HG03575 (cell line): Measurements from ENCODE around the gene ADI1.
"Not testable (repeated sequence)": the region's sequence is repeated elsewhere in the genome, so short reads cannot be mapped to it uniquely, and the experiment has no call there.

ENCODE experiments used
- ATAC-seq: cut with Tn5 transposase; IDR thresholded peaks from one replicate; pipeline ENCODE4 v1.9.1; 2021; ENCODE audit not compliant: unreplicated experiment, insufficient number of reproducible peaks, low FRiP score; ENCODE audit errors: extremely low read depth

Gene ADI1

DNA sequence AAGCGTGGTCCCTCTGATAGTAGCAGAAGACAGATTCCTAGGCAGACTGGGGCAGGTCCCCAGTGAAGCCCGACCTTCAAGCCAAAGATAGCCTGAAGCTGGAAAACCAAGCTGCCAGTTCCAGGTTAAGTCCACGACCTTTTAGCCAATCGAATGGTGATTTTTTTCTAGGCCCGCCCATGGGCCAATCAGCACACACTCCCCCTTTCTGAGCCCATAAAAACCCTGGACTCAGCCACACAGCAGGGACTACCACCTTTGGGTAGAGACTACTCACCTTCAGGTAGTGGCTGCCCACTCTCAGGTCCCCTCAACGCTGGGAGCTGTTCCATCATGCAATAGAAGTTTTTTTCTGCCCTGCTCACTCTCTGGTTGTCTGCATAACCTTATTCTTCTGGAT is 14.5 kb upstream of the ADI1 start:
- ATAC-seq = no peak

GRCh38 chr2:3532941-3533340 is 13.6 kb upstream of the ADI1 start:
- no peak for ATAC-seq

GRCh38 chr2:3529316-3530025 is 10.1 kb upstream of the ADI1 start:
- no peak for ATAC-seq

DNA sequence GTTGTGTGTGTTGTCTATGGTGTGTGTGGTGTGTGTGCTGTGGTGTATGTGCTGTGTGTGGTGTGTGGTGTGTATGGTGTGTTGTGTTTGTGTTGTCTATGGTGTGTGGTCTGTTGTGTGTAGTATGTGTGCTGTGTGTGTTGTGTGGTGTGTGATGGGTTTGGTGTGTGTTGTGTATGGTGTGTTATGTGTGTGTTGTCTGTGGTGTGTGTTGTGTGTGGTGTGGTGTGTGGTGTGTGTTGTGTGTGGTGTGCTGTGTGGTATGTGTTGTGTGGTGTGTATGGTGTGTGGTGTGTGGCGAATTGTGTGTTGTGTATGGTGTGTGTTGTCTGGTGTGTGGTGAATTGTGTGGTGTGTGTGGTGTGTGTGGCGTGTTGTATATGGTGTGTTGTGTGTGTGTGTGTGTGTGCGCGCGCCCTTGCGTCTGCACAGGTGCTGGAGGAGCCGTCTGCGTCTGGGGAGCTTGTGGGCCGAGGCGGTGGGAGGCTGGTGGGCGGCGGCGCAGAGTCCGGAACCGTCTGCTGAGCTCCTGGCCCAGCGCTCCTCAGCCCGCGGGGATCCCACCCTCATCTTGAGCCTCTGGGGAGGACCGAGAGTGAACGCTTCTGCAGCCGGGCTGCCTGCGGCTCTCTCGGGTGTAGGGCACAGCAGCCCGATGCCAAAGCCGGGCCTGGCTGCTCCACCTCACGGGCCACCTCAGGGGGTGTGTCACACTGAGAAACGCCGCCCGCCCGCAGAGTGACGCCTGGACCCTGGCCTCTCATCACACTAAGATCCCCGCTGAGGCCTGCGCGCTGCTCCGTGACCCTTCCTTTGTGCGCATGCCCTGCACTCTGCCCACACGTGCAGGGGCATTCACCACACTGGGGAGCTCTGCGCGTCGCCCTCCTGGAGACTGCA is 8.8 kb upstream of the ADI1 start:
- no peak for ATAC-seq

- ATAC-seq = no peak
These were observed 7.5 kb upstream of the ADI1 start for GRCh38 chr2:3526871-3527270.

DNA sequence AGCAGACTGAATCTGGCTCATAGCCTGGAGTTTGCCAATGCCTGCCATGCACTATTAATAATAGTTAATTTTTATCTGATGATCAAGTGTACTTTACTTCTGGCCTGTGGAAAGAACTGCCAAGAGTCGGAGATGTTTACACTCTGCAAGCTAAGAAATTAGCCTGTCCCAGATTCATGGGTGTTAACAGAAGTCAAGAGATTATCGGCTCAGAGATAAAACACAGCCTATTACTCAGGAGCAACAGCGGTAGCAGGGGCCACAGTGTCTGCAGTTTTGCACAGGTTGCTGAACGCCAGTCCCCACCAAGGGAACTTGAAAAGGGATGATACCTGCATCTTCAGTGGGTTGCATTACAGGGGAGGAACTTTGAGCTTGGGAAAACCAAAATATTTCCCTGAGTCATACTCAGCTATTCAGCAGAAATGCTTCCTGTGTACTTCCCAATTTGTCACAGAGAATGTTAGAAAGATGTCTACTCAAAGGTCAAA is 4.3 kb upstream of the ADI1 start:
- ATAC-seq = no peak

- no peak for ATAC-seq
These were observed 3.7 kb upstream of the ADI1 start for GRCh38 chr2:3522961-3523421.

GRCh38 chr2:3520591-3520990 is 1.3 kb upstream of the ADI1 start:
- ATAC-seq = no peak

DNA sequence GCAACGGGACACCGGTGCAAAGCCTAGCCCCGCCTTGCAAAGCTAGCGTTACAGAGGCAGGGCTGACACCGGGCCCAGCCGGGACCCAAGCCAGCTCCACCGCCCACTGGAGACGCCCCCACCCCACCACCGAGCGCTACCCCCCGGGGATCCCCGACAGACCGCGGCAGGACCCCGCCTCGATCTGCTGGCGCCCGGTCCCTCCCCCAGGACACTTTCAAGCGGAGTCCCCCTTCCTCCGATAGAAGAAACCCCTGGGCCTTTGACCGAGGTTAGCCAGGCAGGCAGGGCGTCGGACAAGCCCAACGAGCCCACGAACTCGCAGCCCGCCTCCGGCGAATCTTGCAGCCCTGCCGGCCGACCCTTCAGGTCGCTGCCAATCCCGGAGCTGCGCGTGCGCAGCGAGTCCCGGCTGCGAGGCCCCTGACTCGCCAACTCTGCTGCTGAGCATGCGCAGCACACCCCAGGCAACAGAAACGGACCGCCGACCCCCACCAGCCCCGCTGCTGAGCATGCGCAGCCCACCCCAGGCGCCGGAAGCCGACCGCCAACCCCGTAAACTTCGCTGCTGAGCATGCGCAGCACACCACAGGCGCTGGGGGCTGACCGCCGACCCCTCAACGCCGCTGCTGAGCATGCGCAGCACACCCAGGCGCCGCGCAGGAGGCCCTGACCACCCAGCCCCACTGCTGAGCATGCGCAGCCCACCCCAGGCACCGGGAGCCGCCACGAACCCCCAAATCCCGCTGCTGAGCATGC is 656 bp downstream of the ADI1 start:
- ATAC-seq = peak; percentile 48

GRCh38 chr2:3517948-3518495 is 1.3 kb downstream of the ADI1 start:
- no peak for ATAC-seq

DNA sequence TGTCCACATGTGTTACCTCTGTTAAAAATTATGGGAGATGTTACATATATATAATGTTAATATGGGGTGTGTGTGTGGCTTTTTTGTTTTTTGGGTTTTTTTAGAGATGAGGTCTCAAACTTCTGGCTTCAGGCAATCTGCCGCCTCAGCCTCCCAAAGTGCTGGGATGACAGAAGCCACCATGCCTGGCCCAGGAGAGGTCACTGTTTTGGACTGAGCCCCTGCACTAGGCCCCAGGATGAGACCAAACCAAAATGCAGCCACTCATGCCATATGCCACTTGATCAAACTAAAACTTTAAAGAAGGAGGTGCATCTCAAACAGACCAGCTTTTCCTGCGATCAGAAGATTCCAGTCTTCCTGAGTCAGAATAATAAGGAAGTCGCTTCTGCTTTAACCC is 2.5 kb downstream of the ADI1 start:
- ATAC-seq = no peak

- not testable (repeated sequence) for ATAC-seq
These were observed 3.9 kb downstream of the ADI1 start for GRCh38 chr2:3515438-3515837.

- ATAC-seq = no peak
These were observed 6.1 kb downstream of the ADI1 start for GRCh38 chr2:3513026-3513810.

DNA sequence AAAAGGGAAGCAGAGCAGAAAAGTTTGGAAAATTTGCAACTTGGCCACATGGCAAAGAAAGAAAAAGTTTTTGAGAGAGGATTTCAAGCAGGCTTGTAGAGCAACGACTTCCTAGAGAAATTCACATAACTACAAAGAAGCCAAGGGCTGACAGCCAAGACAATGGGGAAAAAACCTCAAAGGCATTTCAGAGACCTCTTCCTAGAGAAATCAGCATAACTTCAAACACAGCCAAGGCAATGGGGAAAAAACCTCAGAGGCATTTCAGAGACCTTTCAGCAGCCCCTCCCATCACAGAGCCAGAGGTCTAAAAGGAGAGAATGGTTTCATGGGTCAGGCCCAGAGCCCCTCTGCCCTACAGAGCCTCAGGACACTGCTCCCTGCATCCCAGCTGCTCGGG is 7.2 kb downstream of the ADI1 start:
- no peak for ATAC-seq

GRCh38 chr2:3505771-3506170 is 13.6 kb downstream of the ADI1 start:
- no peak for ATAC-seq

- ATAC-seq = no peak
These were observed 14.6 kb downstream of the ADI1 start for GRCh38 chr2:3504741-3505140.

DNA sequence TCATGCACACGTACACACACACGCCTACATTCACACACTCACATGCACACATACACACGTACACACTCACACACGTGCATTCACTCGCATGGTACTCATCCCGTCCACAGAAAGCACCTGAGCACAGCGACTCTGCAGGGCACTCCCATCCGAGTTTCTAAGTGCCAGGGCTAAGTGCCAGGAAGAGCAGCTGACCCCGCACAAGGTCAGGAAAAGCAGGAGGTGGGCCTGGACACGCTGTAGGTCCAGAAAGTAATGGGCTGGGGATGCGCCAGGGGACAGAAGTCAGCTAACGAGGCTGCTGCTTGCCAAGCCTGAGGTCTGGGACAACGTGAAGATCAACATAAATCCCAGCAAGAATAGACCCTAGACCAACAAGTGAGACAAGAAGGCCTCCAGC is 15.8 kb downstream of the ADI1 start:
- no peak for ATAC-seq

DNA sequence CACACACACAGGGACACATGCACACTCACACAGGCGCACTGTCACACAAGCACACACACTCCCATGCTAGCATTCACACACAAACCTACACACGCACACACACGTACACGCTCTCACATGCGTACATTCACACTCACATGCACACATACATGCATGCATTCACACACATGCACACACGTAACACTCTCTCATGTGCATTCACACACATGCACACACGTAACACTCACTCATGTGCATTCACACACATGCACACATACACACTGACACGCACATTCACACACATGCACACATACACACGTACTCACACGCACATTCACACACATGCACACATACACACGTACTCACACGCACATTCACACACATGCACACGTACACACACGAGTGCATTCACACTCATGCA is 16.3 kb downstream of the ADI1 start:
- ATAC-seq = no peak
